IPS-20b (cell line): ENCODE measurements around the gene VAT1L.
A peak's percentile ranks its signal among the peaks of the same experiment; 100 is the strongest.

Experiments used
- H3K27ac ChIP-seq: one replicate; pipeline ENCODE4 v1.5.1; 2013; ENCODE audit warnings: low read length
- H3K27me3 ChIP-seq: 2 replicates; pipeline ENCODE4 v1.6.1; 2013; ENCODE audit warnings: mild to moderate bottlenecking, low read length, inconsistent platforms; ENCODE audit not compliant: insufficient read depth
- H3K36me3 ChIP-seq: 2 replicates; pipeline ENCODE4 v1.6.1; 2013; ENCODE audit warnings: low read depth, mild to moderate bottlenecking, inconsistent platforms, low read length, moderate library complexity; ENCODE audit not compliant: insufficient read depth
- H3K4me1 ChIP-seq: 2 replicates; pipeline ENCODE4 v1.6.1; 2013; ENCODE audit warnings: mild to moderate bottlenecking, control low read depth, inconsistent platforms, low read length, moderate library complexity; ENCODE audit not compliant: insufficient read depth
- H3K4me3 ChIP-seq: 2 replicates; pipeline ENCODE4 v1.5.1; 2013; ENCODE audit warnings: mild to moderate bottlenecking, low read length, inconsistent platforms
- H3K9ac ChIP-seq: 2 replicates; pipeline ENCODE4 v1.6.1; 2013; ENCODE audit warnings: low read depth, mild to moderate bottlenecking, inconsistent platforms, low read length, moderate library complexity
- H3K9me3 ChIP-seq: 2 replicates; pipeline ENCODE4 v1.6.1; 2013; ENCODE audit warnings: mild to moderate bottlenecking, low read depth, low read length, inconsistent platforms; ENCODE audit not compliant: insufficient read depth

The VAT1L gene

DNA sequence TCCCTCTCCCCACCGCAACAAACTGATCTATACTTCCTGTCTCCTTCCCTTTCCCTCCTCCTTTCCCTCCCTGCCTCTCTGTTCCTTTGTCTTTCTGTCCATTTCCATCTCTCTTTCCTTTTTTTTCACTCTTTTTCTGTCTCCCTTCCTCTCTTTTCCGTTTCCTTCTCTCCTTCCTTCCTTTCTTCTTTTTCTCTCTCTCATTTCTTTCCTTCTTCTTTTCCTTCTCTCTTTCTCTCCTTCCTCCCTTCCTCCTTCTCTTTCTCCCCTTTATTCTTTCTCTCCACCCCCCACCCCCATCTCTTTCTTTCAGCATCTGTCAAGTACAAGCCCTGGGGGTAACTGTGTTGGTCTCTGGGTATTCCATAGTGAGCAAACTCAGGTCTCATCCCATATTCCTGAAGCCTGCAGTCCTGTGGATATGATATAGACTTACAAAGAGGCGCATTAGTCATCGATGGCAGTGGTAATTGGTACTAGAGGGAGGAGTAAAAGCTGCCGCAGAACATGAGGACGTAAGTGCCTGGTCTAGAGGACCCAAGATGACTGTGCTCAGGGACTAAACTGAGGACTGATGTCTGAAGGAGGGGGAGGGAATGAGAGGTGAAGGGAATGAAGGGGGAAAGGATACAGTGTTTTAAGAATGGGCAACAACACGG lies 50.4 kb downstream of the VAT1L start:
- H3K9ac ChIP-seq, result no peak overlapping the region
- H3K27me3 ChIP-seq, result no peaks in the 10 kb centered on the region
- peaks cover 27% of the 10 kb centered on the region for H3K36me3 ChIP-seq
- H3K27ac ChIP-seq, result no peak overlapping the region
- peaks cover 17% of the 10 kb centered on the region; the same call in 1 of the 2 replicates for H3K4me1 ChIP-seq
- H3K9me3 ChIP-seq, result no peaks in the 10 kb centered on the region
- no peak overlapping the region for H3K4me3 ChIP-seq

DNA sequence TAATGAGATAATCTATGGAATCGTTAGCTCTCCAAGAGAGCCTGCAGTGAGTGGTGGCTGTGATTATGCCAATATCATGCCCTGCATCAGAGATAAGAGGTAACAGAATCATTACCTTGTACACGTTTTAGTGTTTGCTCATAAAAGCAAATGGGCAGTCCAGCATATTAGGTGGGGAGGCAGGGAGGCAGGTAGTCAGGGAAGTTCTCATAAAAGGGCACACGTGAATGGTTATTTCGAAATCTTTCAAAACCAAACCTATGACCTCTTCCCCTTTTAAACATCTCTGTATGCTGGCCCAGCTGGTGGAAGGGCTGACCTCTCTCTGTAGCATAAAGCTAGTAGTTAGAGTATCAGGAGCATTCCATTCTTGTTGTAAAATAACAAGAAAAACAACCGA lies 51.7 kb downstream of the VAT1L start:
- Histone ChIP-seq H3K9me3 (no peaks in the 10 kb centered on the region), H3K27ac (no peak overlapping the region), H3K36me3 (peaks cover 30% of the 10 kb centered on the region)

DNA sequence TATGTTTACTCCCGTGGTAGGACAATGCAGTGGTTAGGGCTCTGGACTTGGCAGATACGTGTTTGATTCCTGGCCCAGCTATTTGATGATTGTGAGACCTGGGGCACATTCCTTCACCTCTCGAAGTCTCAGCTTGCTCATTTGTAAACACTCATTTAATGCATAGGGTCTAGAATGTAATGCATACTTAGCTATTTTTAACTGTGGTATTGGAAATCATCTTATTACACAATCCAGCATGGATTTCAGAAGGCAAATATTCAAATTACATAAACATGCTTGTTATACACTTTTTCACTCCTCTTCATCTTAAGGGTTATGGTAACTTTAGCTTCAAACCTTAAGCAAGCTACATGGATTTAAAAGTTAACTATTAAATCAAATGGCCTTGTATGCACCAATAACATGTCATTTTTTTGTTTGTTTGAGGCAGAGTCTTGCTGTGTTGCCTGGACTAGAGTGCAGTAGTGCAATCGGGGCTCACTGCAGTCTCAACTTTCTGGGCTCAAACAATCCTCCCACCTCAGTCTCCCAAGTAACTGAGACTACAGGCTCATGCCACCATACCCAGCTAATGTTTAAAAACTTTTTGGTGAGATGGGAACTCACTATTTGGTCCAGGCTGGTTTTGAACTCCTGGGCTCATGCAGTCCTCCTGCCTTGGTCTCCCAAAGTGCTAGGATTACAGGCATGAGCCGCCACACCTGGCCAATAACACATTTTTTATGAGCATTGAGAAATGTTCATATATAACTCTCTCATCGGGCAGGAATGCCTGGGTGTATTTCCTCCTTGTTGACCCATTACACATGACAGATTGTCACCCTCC lies 52.5 kb downstream of the VAT1L start:
- Histone ChIP-seq H3K4me3 (no peak overlapping the region), H3K36me3 (peaks cover 33% of the 10 kb centered on the region), H3K27me3 (no peaks in the 10 kb centered on the region), H3K9ac (no peak overlapping the region), H3K9me3 (no peaks in the 10 kb centered on the region), H3K4me1 (peaks cover 6% of the 10 kb centered on the region; the same call in 1 of the 2 replicates), H3K27ac (no peak overlapping the region)

More for the DNA sequence above, 51.7 kb downstream of the VAT1L start:
- H3K9ac ChIP-seq, result no peak overlapping the region
- H3K4me3 ChIP-seq, result no peak overlapping the region
- peaks cover 6% of the 10 kb centered on the region; the same call in 1 of the 2 replicates for H3K4me1 ChIP-seq
- no peaks in the 10 kb centered on the region for H3K27me3 ChIP-seq

DNA sequence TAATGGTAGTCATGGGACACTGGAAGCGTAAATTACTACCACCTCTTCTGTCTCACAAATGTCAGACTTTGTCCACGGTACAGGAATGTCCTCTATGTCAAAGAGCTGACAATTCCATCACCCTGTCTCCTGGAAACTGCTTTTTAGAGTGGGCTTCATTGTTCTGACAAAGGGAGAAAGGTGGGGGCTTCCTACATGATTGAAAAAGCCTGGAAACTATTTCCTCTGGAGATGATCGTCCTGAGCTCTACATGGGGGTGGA lies 53.1 kb downstream of the VAT1L start:
- peaks cover 7% of the 10 kb centered on the region; the same call in 1 of the 2 replicates for H3K4me1 ChIP-seq
- H3K27me3 ChIP-seq, result no peaks in the 10 kb centered on the region
- no peak overlapping the region for H3K27ac ChIP-seq
- H3K9me3 ChIP-seq, result no peaks in the 10 kb centered on the region
- no peak overlapping the region for H3K9ac ChIP-seq
- peaks cover 33% of the 10 kb centered on the region for H3K36me3 ChIP-seq
- H3K4me3 ChIP-seq, result no peak overlapping the region

DNA sequence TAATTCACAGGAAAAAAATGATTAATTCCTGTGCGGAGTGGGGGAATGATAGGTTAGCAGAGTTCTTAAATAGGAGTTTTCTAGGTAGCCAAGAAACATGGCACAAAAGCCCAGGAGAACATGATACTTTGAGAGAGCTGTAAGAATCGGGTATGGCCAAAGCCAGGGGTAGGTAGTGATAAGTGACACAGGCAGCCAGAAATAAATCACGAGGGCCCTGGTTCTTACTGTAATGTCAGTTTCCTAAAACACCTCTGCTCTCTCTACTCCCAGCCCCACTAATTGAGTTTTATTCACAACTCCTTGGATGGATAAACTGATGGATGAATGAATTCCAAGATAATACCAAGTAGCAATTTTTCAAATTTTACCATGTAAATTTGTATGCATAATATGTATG lies 54.1 kb downstream of the VAT1L start:
- Histone ChIP-seq H3K4me3 (no peak overlapping the region), H3K4me1 (peaks cover 7% of the 10 kb centered on the region; the same call in 1 of the 2 replicates), H3K36me3 (peaks cover 32% of the 10 kb centered on the region), H3K9me3 (no peaks in the 10 kb centered on the region), H3K27ac (no peak overlapping the region), H3K9ac (no peak overlapping the region), H3K27me3 (no peaks in the 10 kb centered on the region)

DNA sequence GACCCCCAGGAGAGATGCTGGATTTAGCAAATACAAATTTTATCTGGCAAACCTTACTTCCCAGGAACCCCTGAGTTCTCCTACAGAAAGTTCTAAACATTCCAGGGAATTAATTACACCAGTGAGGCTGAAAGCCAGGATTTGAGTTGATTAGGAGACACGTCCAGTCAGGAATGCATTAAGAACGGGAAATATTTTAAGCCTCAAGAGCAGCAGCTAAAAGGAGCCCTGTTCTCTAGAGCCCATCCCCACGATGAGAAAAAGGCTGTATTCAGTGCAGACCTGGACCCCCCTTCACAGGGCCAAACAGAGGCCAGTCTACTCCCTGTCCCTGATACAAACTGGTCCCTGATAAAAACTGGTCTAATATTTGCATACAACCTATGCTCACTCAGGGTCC lies 55.0 kb downstream of the VAT1L start:
- Histone ChIP-seq H3K9me3 (no peaks in the 10 kb centered on the region), H3K27me3 (no peaks in the 10 kb centered on the region), H3K9ac (no peak overlapping the region), H3K36me3 (peaks cover 30% of the 10 kb centered on the region), H3K4me1 (peaks cover 7% of the 10 kb centered on the region; the same call in 1 of the 2 replicates), H3K27ac (no peak overlapping the region), H3K4me3 (no peak overlapping the region)

DNA sequence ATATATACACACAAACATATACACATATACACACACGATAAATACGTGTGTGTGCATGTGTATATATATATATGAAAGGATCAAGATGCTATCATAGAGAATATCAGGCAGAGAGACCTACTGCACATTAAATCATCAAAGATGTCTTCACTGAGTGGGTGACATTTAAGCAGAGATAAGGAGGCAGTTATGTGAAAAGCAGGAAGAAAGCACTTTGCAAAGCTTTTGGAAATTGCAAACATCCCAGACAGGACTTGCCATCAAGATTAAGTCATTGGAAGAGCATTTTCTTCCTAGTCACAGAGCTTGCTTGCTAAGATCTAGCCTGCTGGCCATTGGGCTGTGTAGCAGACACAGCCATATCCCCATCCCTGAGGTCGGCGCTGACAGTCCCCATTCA lies 56.4 kb downstream of the VAT1L start:
- Histone ChIP-seq H3K4me1 (0 out of 2 replicates have a peak, but pooled peaks cover 7% of the 10 kb centered on the region), H3K27ac (no peak overlapping the region), H3K9me3 (no peaks in the 10 kb centered on the region), H3K27me3 (no peaks in the 10 kb centered on the region), H3K4me3 (no peak overlapping the region), H3K9ac (no peak overlapping the region), H3K36me3 (peaks cover 37% of the 10 kb centered on the region)

DNA sequence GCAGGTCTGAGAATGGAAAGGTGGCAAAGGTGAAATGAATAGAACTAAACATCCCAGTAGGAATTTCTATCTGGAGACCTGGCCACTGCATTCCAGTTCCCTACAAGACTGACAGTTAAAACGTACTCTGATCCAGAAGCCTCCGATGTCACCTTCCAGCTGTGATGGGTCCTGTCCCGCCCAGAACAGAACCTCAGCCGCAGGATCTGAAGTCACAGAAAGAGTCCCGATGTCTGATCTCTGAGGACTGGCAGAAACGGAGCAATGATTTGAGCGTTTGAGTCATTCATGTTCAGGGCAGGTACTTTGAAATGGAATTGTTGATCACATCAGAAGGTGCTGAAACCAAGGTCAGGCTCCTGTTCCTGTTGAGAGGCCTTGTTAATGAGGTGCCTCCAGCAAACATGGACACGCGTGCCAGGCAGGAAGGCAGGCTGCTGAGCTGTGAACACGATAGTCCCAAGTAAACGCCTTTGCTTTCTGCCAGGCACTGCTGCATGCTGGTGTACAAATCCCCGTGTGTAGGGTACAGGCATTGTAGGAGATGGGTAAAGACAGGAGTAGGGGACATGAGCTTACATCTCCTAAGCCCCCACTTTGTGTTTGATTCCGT lies 61.4 kb downstream of the VAT1L start:
- 0 out of 2 replicates have a peak, but pooled peaks cover 7% of the 10 kb centered on the region for H3K4me1 ChIP-seq
- no peak overlapping the region for H3K4me3 ChIP-seq
- no peak overlapping the region for H3K27ac ChIP-seq
- no peaks in the 10 kb centered on the region for H3K9me3 ChIP-seq
- no peak overlapping the region for H3K9ac ChIP-seq
- peaks cover 30% of the 10 kb centered on the region for H3K36me3 ChIP-seq
- H3K27me3 ChIP-seq, result no peaks in the 10 kb centered on the region

DNA sequence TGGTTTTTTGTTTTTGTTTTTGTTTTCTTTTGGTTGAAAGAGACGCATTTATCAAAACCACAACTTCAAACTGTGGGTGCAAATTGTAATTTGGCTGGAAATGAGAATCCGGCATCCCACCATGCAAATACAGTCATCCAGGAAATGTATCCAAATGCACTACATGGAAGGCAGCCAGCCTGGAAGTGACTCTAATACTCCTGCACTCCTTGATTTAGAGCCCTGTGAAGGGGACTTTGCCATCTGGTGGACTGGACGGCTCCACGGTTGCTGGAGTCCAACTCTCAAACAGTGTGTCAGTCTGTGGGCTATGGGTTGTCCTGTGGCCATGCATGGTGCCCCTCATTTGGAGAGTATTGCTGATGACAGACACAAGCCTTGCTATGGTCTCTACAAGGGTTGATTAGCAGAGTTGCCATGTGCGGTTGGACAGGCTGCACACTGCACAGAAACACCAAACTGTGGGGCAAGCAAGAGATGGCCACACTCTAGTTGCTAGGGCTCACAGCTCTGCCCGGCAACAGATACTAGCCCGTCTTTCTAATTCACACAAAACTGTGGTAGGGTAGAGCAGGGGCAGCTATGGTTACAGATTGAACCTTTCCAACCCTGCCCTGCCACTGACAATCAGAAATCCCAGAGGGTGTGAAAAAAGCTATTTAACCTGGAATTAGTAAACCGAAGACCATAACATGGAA lies 62.4 kb downstream of the VAT1L start:
- Histone ChIP-seq H3K4me3 (no peak overlapping the region), H3K27ac (no peak overlapping the region), H3K9me3 (no peaks in the 10 kb centered on the region), H3K9ac (no peak overlapping the region), H3K4me1 (peaks cover 3% of the 10 kb centered on the region; the same call in 1 of the 2 replicates), H3K27me3 (no peaks in the 10 kb centered on the region), H3K36me3 (peaks cover 28% of the 10 kb centered on the region)

DNA sequence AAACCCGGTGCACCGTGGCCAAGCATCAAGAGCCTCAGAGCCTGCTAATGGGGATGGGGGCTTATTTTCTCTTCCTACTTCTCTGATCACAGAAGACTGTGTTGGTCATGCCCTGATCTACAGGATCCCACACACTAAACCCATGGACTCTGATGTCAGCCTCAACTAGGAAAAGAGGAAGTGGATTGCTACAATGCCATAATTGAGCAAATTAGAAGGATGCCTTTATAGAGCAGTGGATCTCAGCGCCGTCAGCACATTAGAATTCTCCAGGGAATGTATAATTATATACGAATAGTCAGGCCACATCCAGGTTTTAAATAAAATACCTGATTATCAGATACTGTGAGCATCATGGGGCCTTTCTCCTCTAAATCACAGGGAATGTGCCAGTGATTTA lies 64.8 kb downstream of the VAT1L start:
- H3K27me3 ChIP-seq, result no peaks in the 10 kb centered on the region

DNA sequence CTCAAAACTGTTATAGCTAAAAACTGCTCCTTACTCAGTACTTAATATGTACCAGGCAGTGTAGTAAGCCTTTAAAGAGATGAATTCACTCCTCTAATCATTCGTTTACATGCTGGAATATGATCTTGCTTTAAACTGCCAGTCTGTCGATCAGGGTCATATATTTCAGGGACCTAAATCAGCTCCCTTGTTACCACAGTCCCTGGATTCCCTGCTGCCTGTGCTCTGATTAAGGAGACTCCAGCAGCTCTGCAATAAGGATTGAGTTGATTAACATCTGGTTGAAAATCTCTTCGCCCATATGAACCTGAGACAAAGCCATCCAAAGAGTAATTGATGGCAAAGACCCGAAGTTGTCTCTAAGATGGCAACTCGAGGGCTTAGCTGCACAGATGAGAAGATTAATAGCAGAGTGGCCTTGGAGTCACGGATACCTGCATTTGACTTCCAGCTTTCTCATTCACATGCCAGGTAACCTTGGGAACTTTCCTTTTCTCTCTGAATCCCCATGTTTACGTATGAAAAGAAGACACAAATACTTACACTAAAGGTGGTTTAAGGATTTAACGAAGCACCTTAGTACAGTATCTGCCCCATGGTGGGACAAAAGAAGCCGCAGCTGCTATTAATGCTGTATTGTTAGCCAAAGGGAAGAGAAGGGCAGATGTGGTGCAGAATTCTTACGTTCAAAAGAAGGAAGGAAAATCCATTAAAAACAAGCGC lies 68.2 kb downstream of the VAT1L start:
- Histone ChIP-seq H3K9me3 (no peaks in the 10 kb centered on the region; the same call in 1 of the 2 replicates), H3K36me3 (peaks cover 7% of the 10 kb centered on the region), H3K4me3 (peak overlapping the region; percentile 43), H3K27ac (peak overlapping the region; percentile 2), H3K9ac (peak overlapping the region; percentile 40), H3K4me1 (peaks cover 14% of the 10 kb centered on the region), H3K27me3 (no peaks in the 10 kb centered on the region)

More for the DNA sequence above, 64.8 kb downstream of the VAT1L start:
- Histone ChIP-seq H3K9me3 (no peaks in the 10 kb centered on the region), H3K4me1 (peaks cover 14% of the 10 kb centered on the region), H3K27ac (no peak overlapping the region), H3K9ac (no peak overlapping the region), H3K4me3 (no peak overlapping the region), H3K36me3 (peaks cover 22% of the 10 kb centered on the region; the same call in 1 of the 2 replicates)
